H9 (cell line): ENCODE results near the gene EPYC. TPM values are rescaled to one million over a fixed set of nuclear protein-coding genes. Genes with fewer than 3 reads are reported as not detected.
A peak's percentile ranks its signal among the peaks of the same experiment; 100 is the strongest.

Source experiments
- DNase-seq: peaks from one replicate; pipeline ENCODE4 v3.0.0-alpha.2; 2017
- H2AFZ ChIP-seq: one replicate; pipeline ENCODE4 v1.6.1; 2013; ENCODE audit warnings: mild to moderate bottlenecking, low read length, control low read depth, moderate library complexity
- H2AK5ac ChIP-seq: 2 replicates; pipeline ENCODE4 v1.6.1; 2013; ENCODE audit warnings: low read length, control low read depth, mixed read lengths; ENCODE audit not compliant: insufficient read length
- H2BK120ac ChIP-seq: one replicate; pipeline ENCODE4 v1.6.1; 2013; ENCODE audit warnings: low read depth, mild to moderate bottlenecking, low read length, control low read depth, inconsistent platforms; ENCODE audit not compliant: poor library complexity, severe bottlenecking
- H2BK12ac ChIP-seq: 2 replicates; pipeline ENCODE4 v1.6.1; 2013; ENCODE audit warnings: low read length, control low read depth, mixed read lengths, low read depth; ENCODE audit not compliant: insufficient read length
- H2BK15ac ChIP-seq: 2 replicates; pipeline ENCODE4 v1.6.1; 2013; ENCODE audit warnings: low read depth, low read length, control low read depth
- H2BK20ac ChIP-seq: one replicate; pipeline ENCODE4 v1.6.1; 2013; ENCODE audit warnings: low read depth, mild to moderate bottlenecking, low read length, control low read depth, inconsistent platforms; ENCODE audit not compliant: poor library complexity, severe bottlenecking
- H2BK5ac ChIP-seq: 2 replicates; pipeline ENCODE4 v1.6.1; 2013; ENCODE audit warnings: low read length, control low read depth, mixed read lengths; ENCODE audit not compliant: insufficient read length
- H3K14ac ChIP-seq: 2 replicates; pipeline ENCODE4 v1.6.1; 2013; ENCODE audit warnings: low read length, control low read depth; ENCODE audit not compliant: insufficient read depth
- H3K18ac ChIP-seq: 2 replicates; pipeline ENCODE4 v1.6.1; 2013; ENCODE audit warnings: low read depth, mild to moderate bottlenecking, mixed read lengths, low read length, control low read depth; ENCODE audit not compliant: insufficient read length
- H3K23ac ChIP-seq: 2 replicates; pipeline ENCODE4 v1.6.1; 2013; ENCODE audit warnings: low read length, control low read depth, mixed read lengths, low read depth; ENCODE audit not compliant: insufficient read length
- H3K23me2 ChIP-seq: 2 replicates; pipeline ENCODE4 v1.6.1; 2013; ENCODE audit warnings: low read depth, mild to moderate bottlenecking, mixed read lengths, low read length, control low read depth; ENCODE audit not compliant: insufficient read length, poor library complexity, severe bottlenecking
- H3K27ac ChIP-seq: 2 replicates; pipeline ENCODE4 v1.5.1; 2013; ENCODE audit warnings: low read length, control low read depth, mixed read lengths, low read depth; ENCODE audit not compliant: insufficient read length
- H3K27me3 ChIP-seq: 2 replicates; pipeline ENCODE4 v1.6.1; 2013; ENCODE audit warnings: low read length, control low read depth, inconsistent platforms; ENCODE audit not compliant: insufficient read depth
- H3K4ac ChIP-seq: 2 replicates; pipeline ENCODE4 v1.6.1; 2013; ENCODE audit warnings: low read depth, mild to moderate bottlenecking, control low read depth, inconsistent platforms, low read length, moderate library complexity
- H3K4me1 ChIP-seq: 2 replicates; pipeline ENCODE4 v1.6.1; 2013; ENCODE audit warnings: low read length, control low read depth, inconsistent platforms; ENCODE audit not compliant: insufficient read depth
- H3K4me2 ChIP-seq: 2 replicates; pipeline ENCODE4 v1.6.1; 2013; ENCODE audit warnings: low read length, control low read depth, mixed read lengths; ENCODE audit not compliant: insufficient read length, insufficient read depth
- H3K56ac ChIP-seq: 2 replicates; pipeline ENCODE4 v1.6.1; 2013; ENCODE audit warnings: low read depth, mild to moderate bottlenecking, mixed read lengths, low read length, control low read depth; ENCODE audit not compliant: insufficient read length
- H3K79me1 ChIP-seq: 2 replicates; pipeline ENCODE4 v1.6.1; 2013; ENCODE audit warnings: low read depth, mild to moderate bottlenecking, moderate library complexity, low read length, control low read depth, inconsistent platforms; ENCODE audit not compliant: insufficient read depth, poor library complexity, severe bottlenecking
- H3K79me2 ChIP-seq: 2 replicates; pipeline ENCODE4 v1.6.1; 2013; ENCODE audit warnings: low read length, control low read depth, inconsistent platforms; ENCODE audit not compliant: insufficient read depth
- H3K9ac ChIP-seq: 2 replicates; pipeline ENCODE4 v1.6.1; 2013; ENCODE audit warnings: low read length, control low read depth, mixed read lengths; ENCODE audit not compliant: insufficient read length; ENCODE audit errors: extremely low read depth
- H3K9me3 ChIP-seq: one replicate; pipeline ENCODE4 v1.6.1; 2013; ENCODE audit warnings: low read depth, low read length, inconsistent platforms; ENCODE audit not compliant: control insufficient read depth
- H3T11ph ChIP-seq: one replicate; pipeline ENCODE4 v1.6.1; 2013; ENCODE audit warnings: mild to moderate bottlenecking, low read length, control low read depth, inconsistent platforms
- H4K20me1 ChIP-seq: one replicate; pipeline ENCODE4 v1.6.1; 2013; ENCODE audit not compliant: control insufficient read depth, insufficient read length, insufficient read depth
- H4K5ac ChIP-seq: 2 replicates; pipeline ENCODE4 v1.6.1; 2013; ENCODE audit warnings: low read depth, mild to moderate bottlenecking, mixed read lengths, low read length, control low read depth; ENCODE audit not compliant: insufficient read length
- H4K8ac ChIP-seq: replicated peaks from 2 replicates; pipeline ENCODE4 v1.6.1; 2013; ENCODE audit warnings: low read length, control low read depth, mixed read lengths, low read depth; ENCODE audit not compliant: insufficient read length
- H4K91ac ChIP-seq: 2 replicates; pipeline ENCODE4 v1.6.1; 2013; ENCODE audit warnings: low read depth, mild to moderate bottlenecking, moderate library complexity, mixed read lengths, low read length, control low read depth; ENCODE audit not compliant: insufficient read length
- H3K27ac Mint-ChIP-seq, 3 experiments: 2 replicates in 2 of 3; 3 replicates in 1 of 3; pipeline ENCODE4 v1.8.0; 2020 to 2021; ENCODE audit warnings: mixed read lengths in 3 of 3, mild to moderate bottlenecking in 1 of 3, moderate library complexity in 1 of 3
- H3K27me3 Mint-ChIP-seq: 2 replicates; pipeline ENCODE4 v1.8.0; 2021; ENCODE audit warnings: low read depth, mild to moderate bottlenecking, moderate library complexity, mixed read lengths
- H3K36me3 Mint-ChIP-seq, 3 experiments: 2 replicates in 2 of 3; 3 replicates in 1 of 3; pipeline ENCODE4 v1.8.0; 2020 to 2021; ENCODE audit warnings: low read depth in 3 of 3, mixed read lengths in 3 of 3; ENCODE audit not compliant: insufficient read depth in 1 of 3
- H3K4me1 Mint-ChIP-seq, 2 experiments: 2 replicates each; pipeline ENCODE4 v1.8.0; 2020; ENCODE audit warnings: mixed read lengths in 2 of 2
- H3K4me3 Mint-ChIP-seq, 2 experiments: 2 replicates in 1 of 2; 3 replicates in 1 of 2; pipeline ENCODE4 v1.8.0; 2020 to 2021; ENCODE audit warnings: mild to moderate bottlenecking in 2 of 2, mixed read lengths in 2 of 2, moderate library complexity in 1 of 2
- H3K9me3 Mint-ChIP-seq, 2 experiments: 2 replicates in 1 of 2; 3 replicates in 1 of 2; pipeline ENCODE4 v1.8.0; 2020; ENCODE audit warnings: mild to moderate bottlenecking in 2 of 2, mixed read lengths in 2 of 2, moderate library complexity in 1 of 2
- WGBS: extraction: QIAGEN DNeasy Blood & Tissue Kit; methylation state at CpG from one replicate; pipeline ENCODE4 v1.1.7; 2013; ENCODE audit warnings: missing lambda C conversion rate, low lambda C conversion rate, mixed read lengths; ENCODE audit not compliant: insufficient read length; ENCODE audit errors: extremely low coverage; 5-methylcytosine and 5-hydroxymethylcytosine counted together
- total RNA-seq: library from RNA; stranded (reverse); gene quantifications from 2 replicates; pipeline ENCODE4 v1.2.1, GENCODE V29; 2021
- TF ChIP-seq, protein P1 (sequence below): fragments of 200-600 bp; sonication (generic); conservative IDR thresholded peaks from 3 replicates; pipeline ENCODE4 v1.8.0; 2021; ENCODE audit warnings: antibody characterized with exemption, mild to moderate bottlenecking

The EPYC gene
- total RNA-seq, 1 experiment from 2014 or later, result not detected

DNA sequence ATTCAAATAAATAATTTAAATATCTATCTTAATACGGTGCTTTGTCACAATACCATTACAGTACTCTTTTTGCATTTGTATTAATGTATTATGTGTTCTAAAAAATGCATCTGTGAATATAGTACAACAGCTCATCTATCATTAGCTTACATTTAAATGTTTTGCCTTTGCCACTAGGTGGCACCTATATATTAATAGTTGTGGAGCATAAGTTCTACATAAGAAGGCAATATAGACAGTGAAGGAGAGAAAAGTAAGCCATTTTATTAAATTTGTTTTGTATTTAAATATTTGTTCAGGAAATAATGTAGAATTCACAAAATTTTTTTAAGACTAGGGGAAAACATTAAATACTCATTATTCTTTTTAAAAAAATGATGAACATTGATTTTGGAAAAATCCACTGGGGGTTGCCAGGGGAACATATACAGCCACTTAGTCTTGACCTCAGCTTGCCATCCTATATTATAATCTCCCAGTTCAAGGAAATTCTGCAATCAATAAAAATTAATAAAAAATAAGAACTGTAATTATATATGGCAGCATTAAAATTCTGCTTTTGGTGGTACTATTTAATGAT, 59.6 kb downstream of the EPYC start:
- H3K9me3 ChIP-seq, result no peaks in the 10 kb centered on the region
- no peak overlapping the region for H3K4ac ChIP-seq
- H2BK12ac ChIP-seq, result no peak overlapping the region
- no peaks in the 10 kb centered on the region for H3K23me2 ChIP-seq
- Mint-ChIP-seq H3K27ac (no peak overlapping the region), H3K4me3 (no peak overlapping the region), H3K9me3 (no peaks in the 10 kb centered on the region), H3K4me1 (peaks cover 0 to 2% of the 10 kb centered on the region in 2 experiments; a peak in 1 of 4 replicates), H3K27me3 (no peaks in the 10 kb centered on the region), H3K36me3 (no peaks in the 10 kb centered on the region)
- no peak overlapping the region for H2BK15ac ChIP-seq
- no peak overlapping the region for H3K23ac ChIP-seq
- no peak overlapping the region for H3K56ac ChIP-seq
- WGBS, result no CpG with 5 or more reads among the region's 1 CpG
- no peak overlapping the region for H2BK20ac ChIP-seq
- no peaks in the 10 kb centered on the region for H4K20me1 ChIP-seq
- H3K79me2 ChIP-seq, result no peaks in the 10 kb centered on the region
- H2AFZ ChIP-seq, result no peak overlapping the region
- no peak overlapping the region for H3K9ac ChIP-seq
- no peak overlapping the region for H3K14ac ChIP-seq
- H2BK120ac ChIP-seq, result no peak overlapping the region
- DNase-seq, result no peak
- no peak overlapping the region for H3T11ph ChIP-seq
- H3K4me2 ChIP-seq, result no peak overlapping the region
- no peak overlapping the region for H4K91ac ChIP-seq
- no peaks in the 10 kb centered on the region for H3K27me3 ChIP-seq
- H4K8ac ChIP-seq, result no peak overlapping the region
- no peak overlapping the region for H3K18ac ChIP-seq
- no peaks in the 10 kb centered on the region for H3K79me1 ChIP-seq
- no peak overlapping the region for H3K27ac ChIP-seq
- H2BK5ac ChIP-seq, result no peak overlapping the region
- no peak overlapping the region for H4K5ac ChIP-seq
- H3K4me1 ChIP-seq, result no peaks in the 10 kb centered on the region
- TF ChIP-seq, protein P1, sequence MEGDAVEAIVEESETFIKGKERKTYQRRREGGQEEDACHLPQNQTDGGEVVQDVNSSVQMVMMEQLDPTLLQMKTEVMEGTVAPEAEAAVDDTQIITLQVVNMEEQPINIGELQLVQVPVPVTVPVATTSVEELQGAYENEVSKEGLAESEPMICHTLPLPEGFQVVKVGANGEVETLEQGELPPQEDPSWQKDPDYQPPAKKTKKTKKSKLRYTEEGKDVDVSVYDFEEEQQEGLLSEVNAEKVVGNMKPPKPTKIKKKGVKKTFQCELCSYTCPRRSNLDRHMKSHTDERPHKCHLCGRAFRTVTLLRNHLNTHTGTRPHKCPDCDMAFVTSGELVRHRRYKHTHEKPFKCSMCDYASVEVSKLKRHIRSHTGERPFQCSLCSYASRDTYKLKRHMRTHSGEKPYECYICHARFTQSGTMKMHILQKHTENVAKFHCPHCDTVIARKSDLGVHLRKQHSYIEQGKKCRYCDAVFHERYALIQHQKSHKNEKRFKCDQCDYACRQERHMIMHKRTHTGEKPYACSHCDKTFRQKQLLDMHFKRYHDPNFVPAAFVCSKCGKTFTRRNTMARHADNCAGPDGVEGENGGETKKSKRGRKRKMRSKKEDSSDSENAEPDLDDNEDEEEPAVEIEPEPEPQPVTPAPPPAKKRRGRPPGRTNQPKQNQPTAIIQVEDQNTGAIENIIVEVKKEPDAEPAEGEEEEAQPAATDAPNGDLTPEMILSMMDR, result peak; percentile 69
- H2AK5ac ChIP-seq, result no peak overlapping the region
